Measurements from ENCODE around the gene ALDH1B1. TPM values are rescaled to one million over a fixed set of nuclear protein-coding genes. Genes with fewer than 3 reads are reported as not detected.

Gene ALDH1B1
- total RNA-seq, 1 donor from 2014 or later: 9.0 TPM

- ChIA-PET POLR2A (no interaction called here), CTCF (no interaction called here)
- TF ChIP-seq, protein P1, sequence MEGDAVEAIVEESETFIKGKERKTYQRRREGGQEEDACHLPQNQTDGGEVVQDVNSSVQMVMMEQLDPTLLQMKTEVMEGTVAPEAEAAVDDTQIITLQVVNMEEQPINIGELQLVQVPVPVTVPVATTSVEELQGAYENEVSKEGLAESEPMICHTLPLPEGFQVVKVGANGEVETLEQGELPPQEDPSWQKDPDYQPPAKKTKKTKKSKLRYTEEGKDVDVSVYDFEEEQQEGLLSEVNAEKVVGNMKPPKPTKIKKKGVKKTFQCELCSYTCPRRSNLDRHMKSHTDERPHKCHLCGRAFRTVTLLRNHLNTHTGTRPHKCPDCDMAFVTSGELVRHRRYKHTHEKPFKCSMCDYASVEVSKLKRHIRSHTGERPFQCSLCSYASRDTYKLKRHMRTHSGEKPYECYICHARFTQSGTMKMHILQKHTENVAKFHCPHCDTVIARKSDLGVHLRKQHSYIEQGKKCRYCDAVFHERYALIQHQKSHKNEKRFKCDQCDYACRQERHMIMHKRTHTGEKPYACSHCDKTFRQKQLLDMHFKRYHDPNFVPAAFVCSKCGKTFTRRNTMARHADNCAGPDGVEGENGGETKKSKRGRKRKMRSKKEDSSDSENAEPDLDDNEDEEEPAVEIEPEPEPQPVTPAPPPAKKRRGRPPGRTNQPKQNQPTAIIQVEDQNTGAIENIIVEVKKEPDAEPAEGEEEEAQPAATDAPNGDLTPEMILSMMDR (IDR thresholded peaks at IDR 0.05): no peak
- Mint-ChIP-seq H3K9me3 (peaks cover 18% of the 10 kb centered on the region), H3K4me3 (no peak overlapping the region), H3K27ac (no peak overlapping the region), H3K36me3 (ENCODE audit: low read depth) (peaks cover 6% of the 10 kb centered on the region), H3K4me1 (peaks cover 8% of the 10 kb centered on the region), H3K27me3 (peaks cover 32% of the 10 kb centered on the region)
- intact Hi-C loops (cut with micrococcal nuclease): no loop called here
- ATAC-seq (ENCODE audit: low read depth) (no peak), DNase-seq (no peak)
Observed at GRCh38 chr9:38447703-38448102, 55.2 kb downstream of the ALDH1B1 start.

Other genes starting within 250 kb of the ALDH1B1 start
- not detected in 2 replicates for gene IGFBPL1, start 31.8 kb downstream of the ALDH1B1 start, total RNA-seq
- gene ANKRD18A, start 227.9 kb downstream of the ALDH1B1 start, total RNA-seq: not detected in 2 replicates